ENCODE results near the gene C1QB.

DNA sequence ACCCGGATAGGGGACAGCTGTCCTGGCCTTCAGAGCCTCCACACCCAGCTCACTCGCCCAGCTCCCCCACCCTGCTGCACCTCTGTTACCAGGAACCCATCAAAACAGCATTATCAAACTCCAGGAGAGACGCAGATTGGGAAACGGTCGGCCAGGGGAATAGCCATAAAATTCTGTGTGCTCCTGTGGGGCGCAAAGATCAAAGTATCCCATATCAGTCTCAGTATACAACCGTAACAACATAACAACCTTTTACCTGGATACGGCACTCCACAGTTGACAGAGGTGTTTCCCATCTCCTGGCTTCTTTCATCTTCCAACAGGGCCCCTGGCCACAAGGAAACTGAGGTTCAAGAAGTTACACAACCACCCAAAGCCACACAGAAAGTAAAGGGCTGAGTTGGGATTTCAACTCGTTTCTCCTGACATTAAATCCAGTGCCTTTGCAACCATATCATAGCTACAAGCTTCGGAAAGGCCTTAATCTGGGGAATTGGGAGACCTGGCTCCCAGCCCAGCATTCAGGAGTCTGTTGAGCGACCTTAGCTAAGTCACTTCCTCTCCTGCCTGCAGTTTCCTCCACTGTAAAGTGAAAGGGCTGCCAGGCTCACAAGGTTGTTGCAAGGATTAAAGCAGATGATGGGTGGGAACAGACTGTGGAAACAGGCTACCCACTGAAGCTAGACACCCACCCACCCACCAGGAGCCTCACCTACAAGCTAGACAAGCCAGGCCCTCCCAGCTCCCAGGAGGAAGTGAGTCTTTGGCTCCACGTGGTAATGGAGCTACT lies 49.5 kb downstream of the C1QB start:
- TF ChIP-seq PAX5 (IDR thresholded peaks at IDR 0.05; ENCODE audit: insufficient read depth, low read length, severe bottlenecking) (no peak), POLR2A (IDR thresholded peaks at IDR 0.05; ENCODE audit: low read depth, low read length) (no peak), TAF1 (IDR thresholded peaks at IDR 0.05; ENCODE audit: low read depth, low read length) (no peak), SPI1 (IDR thresholded peaks at IDR 0.05; ENCODE audit: low read depth, low read length) (no peak), POU2F2 (IDR thresholded peaks at IDR 0.05; ENCODE audit: low read depth, low read length) (no peak)
